ENCODE measurements around the gene MS4A7. TPM values are rescaled to one million over a fixed set of nuclear protein-coding genes. Genes with fewer than 3 reads are reported as not detected.

MS4A7 gene
- total RNA-seq, 2 donors from 2014 or later = not detected

GRCh38 chr11:60433401-60433800 is 55.1 kb downstream of the MS4A7 start:
- no peak overlapping the region for H3K4me3 ChIP-seq (ENCODE audit: low read length)
- H3K4me1 ChIP-seq (ENCODE audit: control insufficient read depth, insufficient read depth, low read length) = peaks cover 4% of the 10 kb centered on the region
- Mint-ChIP-seq H3K4me3 (no peak overlapping the region), H3K36me3 (ENCODE audit: low read depth) (no peaks in the 10 kb centered on the region), H3K27ac (no peak overlapping the region), H3K27me3 (ENCODE audit: insufficient read depth) (no peaks in the 10 kb centered on the region), H3K9me3 (peaks cover 6% of the 10 kb centered on the region), H3K4me1 (peaks cover 18% of the 10 kb centered on the region)
- no peaks in the 10 kb centered on the region for H3K27me3 ChIP-seq (ENCODE audit: control insufficient read depth, insufficient read depth, low read length, poor library complexity, severe bottlenecking)
- no peak overlapping the region for H3K27ac ChIP-seq (ENCODE audit: low read depth, low read length)
- no peaks in the 10 kb centered on the region for H3K9me3 ChIP-seq (ENCODE audit: control insufficient read depth, low read length)
- no peak overlapping the region for H3K9ac ChIP-seq (ENCODE audit: extremely low read depth, low read length, poor library complexity, severe bottlenecking)
- no peak for TF ChIP-seq CTCF (conservative IDR thresholded peaks at IDR 0.05)
- DNase-seq = no peak
- H3K36me3 ChIP-seq (ENCODE audit: control insufficient read depth, insufficient read depth, low read length) = no peaks in the 10 kb centered on the region
- WGBS, 2 experiments (ENCODE audit: insufficient coverage in 1 of 2, insufficient read length in 1 of 2) = 83 to 89% methylated on average over 4 of the region's 4 CpGs

Other genes starting within 250 kb of the MS4A7 start
- gene MS4A6A, start 195.4 kb upstream of the MS4A7 start, total RNA-seq = not detected
- gene MS4A4E, start 135.4 kb upstream of the MS4A7 start, total RNA-seq = under 1 TPM in 1 of 2 donors, not detected in 1; 0.31 TPM
- gene MS4A4A, start 97.9 kb upstream of the MS4A7 start, total RNA-seq = not detected
- not detected for gene MS4A6E, start 51.3 kb upstream of the MS4A7 start, total RNA-seq
- not detected for gene MS4A14, start 17.9 kb downstream of the MS4A7 start, total RNA-seq
- gene MS4A5, start 51.0 kb downstream of the MS4A7 start, total RNA-seq = not detected
- not detected for gene MS4A1, start 77.3 kb downstream of the MS4A7 start, total RNA-seq
- gene MS4A12, start 114.2 kb downstream of the MS4A7 start, total RNA-seq = not detected
- not detected for gene MS4A13, start 136.9 kb downstream of the MS4A7 start, total RNA-seq